ENCODE results near the gene HOXD12.

DNA sequence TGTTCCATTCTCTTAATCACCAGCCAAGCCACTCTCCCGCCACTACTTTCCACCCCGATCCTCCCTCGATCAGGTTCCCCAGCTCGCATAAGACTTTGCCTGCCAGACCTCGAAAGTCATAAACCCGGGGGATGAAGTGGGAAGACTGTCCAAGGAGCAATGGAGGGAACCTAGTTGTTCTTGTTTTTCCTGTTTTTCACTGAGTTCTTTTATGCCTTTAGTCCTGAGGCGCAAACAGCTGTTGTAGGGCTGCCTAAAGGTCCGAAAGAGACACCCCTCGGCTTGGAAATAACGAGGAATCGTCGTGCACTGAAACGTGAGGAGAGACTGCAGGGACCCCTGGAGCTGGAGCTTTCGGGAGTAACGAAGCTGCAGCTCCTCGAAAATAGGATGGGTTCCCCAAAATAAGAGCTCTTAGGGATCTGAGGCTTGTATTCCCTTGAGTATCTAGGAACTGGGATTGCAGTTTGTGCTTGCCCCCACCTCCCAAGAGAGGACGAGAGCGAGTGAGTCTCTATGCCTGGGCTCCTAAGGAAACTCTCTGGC lies 1.7 kb upstream of the HOXD12 start:
- TF ChIP-seq POLR2A (IDR thresholded peaks at IDR 0.05) (no peak), POLR2AphosphoS5 (IDR thresholded peaks at IDR 0.05) (no peak), EP300 (IDR thresholded peaks at IDR 0.05) (no peak)
- TF ChIP-seq, protein P1, sequence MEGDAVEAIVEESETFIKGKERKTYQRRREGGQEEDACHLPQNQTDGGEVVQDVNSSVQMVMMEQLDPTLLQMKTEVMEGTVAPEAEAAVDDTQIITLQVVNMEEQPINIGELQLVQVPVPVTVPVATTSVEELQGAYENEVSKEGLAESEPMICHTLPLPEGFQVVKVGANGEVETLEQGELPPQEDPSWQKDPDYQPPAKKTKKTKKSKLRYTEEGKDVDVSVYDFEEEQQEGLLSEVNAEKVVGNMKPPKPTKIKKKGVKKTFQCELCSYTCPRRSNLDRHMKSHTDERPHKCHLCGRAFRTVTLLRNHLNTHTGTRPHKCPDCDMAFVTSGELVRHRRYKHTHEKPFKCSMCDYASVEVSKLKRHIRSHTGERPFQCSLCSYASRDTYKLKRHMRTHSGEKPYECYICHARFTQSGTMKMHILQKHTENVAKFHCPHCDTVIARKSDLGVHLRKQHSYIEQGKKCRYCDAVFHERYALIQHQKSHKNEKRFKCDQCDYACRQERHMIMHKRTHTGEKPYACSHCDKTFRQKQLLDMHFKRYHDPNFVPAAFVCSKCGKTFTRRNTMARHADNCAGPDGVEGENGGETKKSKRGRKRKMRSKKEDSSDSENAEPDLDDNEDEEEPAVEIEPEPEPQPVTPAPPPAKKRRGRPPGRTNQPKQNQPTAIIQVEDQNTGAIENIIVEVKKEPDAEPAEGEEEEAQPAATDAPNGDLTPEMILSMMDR (IDR thresholded peaks at IDR 0.05): no peak

Data from gastroesophageal sphincter (tissue), 3 donors.